ENCODE data around the gene E2F4. TPM values are rescaled to one million over a fixed set of nuclear protein-coding genes. Genes with fewer than 3 reads are reported as not detected.

Gene E2F4, protein sequence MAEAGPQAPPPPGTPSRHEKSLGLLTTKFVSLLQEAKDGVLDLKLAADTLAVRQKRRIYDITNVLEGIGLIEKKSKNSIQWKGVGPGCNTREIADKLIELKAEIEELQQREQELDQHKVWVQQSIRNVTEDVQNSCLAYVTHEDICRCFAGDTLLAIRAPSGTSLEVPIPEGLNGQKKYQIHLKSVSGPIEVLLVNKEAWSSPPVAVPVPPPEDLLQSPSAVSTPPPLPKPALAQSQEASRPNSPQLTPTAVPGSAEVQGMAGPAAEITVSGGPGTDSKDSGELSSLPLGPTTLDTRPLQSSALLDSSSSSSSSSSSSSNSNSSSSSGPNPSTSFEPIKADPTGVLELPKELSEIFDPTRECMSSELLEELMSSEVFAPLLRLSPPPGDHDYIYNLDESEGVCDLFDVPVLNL
- total RNA-seq (10 to 100 TPM; 36.4 to 42.5 (median 40.5) TPM), polyA plus RNA-seq (33.9 TPM)
- long read RNA-seq, donor 1, transcript E2F4-201 (10 exons, 2,096 nt), result major isoform, 136 of 165 reads
- long read RNA-seq, donor 1, partial matches to known transcripts, result 4 of 165 reads
- long read RNA-seq, donor 1, other reads (novel, unspliced or antisense), result 21 of 165 reads
- long read RNA-seq, donor 2, transcript E2F4-201 (10 exons, 2,096 nt), result major isoform, 47 of 66 reads
- long read RNA-seq, donor 2, partial matches to known transcripts, result 6 of 66 reads
- long read RNA-seq, donor 2, other reads (novel, unspliced or antisense), result 11 of 66 reads
- long read RNA-seq, donor 3, transcript E2F4-201 (10 exons, 2,096 nt), result major isoform, 19 of 35 reads
- long read RNA-seq, donor 3, partial matches to known transcripts, result 1 of 35 reads
- long read RNA-seq, donor 3, other reads (novel, unspliced or antisense), result 11 of 35 reads
- long read RNA-seq, donor 4, transcript E2F4-201 (10 exons, 2,096 nt), result major isoform, 41 of 64 reads
- long read RNA-seq, donor 4, partial matches to known transcripts, result 0 of 64 reads
- long read RNA-seq, donor 4, other reads (novel, unspliced or antisense), result 21 of 64 reads

DNA sequence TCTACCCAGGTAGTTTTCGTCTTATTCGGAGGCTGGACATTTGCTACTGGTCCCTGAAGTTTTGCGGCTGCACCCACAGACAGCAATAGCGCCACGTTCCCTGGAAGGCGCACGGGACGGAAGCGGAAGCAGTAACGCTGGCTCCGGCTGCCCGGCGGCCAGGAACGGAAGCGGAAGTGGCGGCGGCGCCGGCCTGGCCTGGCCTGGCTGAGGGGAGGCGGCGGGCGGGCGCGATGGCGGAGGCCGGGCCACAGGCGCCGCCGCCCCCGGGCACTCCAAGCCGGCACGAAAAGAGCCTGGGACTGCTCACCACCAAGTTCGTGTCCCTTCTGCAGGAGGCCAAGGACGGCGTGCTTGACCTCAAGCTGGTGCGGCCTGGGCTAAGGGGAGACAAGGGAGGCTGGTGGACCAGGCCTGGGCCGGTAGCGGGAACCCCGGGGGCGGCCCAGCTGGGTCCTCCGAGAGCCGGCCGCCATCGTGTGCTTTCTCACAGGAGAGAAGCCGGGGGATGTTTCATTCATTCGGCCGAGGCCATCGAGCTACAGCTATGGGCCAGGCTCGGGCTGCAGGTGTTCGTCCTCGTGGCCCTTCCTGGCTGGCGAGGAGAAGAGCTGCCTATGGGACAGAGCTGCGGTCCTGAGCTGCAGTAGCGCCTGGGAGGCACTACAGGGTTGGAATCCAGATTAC, at the start of gene E2F4:
E2F4 (plus strand) TSS at position 161 of the 687 bp plus-strand sequence; CDS start at position 234, 73 bp downstream.
- DNase-seq (peak; percentile 92 to 97 (median 96)), ATAC-seq (peak; percentile 91 to 92)
- Histone ChIP-seq H3K9me3 (ENCODE audit: control insufficient read depth, low read length) (no peaks in the 10 kb centered on the region), H3K27me3 (ENCODE audit: control insufficient read depth, insufficient read depth) (no peaks in the 10 kb centered on the region), H3K4me1 (ENCODE audit: control insufficient read depth, insufficient read depth, low read length) (peaks cover 5% of the 10 kb centered on the region), H3K4me3 (ENCODE audit: low read length) (peak within 1 kb of the TSS; percentile 94), H3K27ac (ENCODE audit: low read length) (peak within 1 kb of the TSS; percentile 83)
- whole genome bisulfite sequencing, result under 1% methylated on average over 54 of the region's 54 CpGs
- intact Hi-C loops (cut with DNase I), result loop anchor here in 1 of 4 donors (5.0 kb wide), 1 partner anchor 35 kb away; the partner anchor contains the start of gene TMEM208

DNA sequence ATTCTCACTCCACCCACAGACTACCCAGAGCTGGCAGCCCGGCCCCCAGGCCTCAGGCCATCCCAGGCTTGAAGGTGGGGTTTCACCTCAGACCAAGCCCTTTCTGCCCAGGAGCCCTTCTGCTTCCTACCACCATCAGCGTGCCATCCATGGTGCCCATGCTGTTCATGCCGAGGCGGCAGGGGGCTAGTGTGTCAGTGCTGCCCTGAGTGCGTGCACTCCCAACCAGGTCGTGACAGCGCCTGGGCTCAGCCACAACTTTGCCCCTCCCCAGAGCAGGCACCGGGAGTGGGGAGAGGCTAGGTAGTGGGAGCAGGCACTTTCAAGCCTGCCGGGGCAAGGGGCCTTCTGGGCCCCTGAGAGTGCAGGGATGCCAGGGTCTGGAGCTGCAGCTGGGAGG, 49.6 kb upstream of the E2F4 start:
- 91% methylated on average over 9 of the region's 9 CpGs for WGBS
- Histone ChIP-seq H3K9me3 (ENCODE audit: control insufficient read depth, low read length) (no peaks in the 10 kb centered on the region), H3K4me1 (ENCODE audit: control insufficient read depth, insufficient read depth, low read length) (no peaks in the 10 kb centered on the region), H3K4me3 (ENCODE audit: low read length) (no peak overlapping the region), H3K27ac (ENCODE audit: low read length) (no peak overlapping the region), H3K27me3 (ENCODE audit: control insufficient read depth, insufficient read depth) (no peaks in the 10 kb centered on the region)
- ATAC-seq (no peak), DNase-seq (no peak)
- intact Hi-C loops (cut with DNase I), result no loop called here

DNA sequence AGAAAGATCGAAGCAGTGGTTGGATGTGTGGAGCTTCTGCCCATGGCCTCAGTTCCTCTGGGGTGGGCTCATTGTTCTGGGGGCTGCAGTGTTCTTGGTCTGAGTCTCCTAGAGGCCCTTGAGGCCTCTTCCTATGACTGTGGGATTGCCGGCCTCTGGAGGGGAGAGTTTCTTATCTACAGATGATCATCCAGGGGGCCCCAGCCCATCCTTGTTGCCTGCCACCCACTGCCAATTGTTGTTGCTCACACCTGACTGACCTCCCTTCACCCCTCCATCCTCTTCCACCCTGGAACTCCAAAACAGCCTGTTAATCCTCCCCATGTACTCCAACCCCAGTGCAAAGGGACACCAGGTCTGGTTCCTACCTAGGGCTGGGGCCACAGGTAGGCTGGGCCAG, 47.0 kb upstream of the E2F4 start:
- Histone ChIP-seq H3K4me3 (ENCODE audit: low read length) (no peak overlapping the region), H3K4me1 (ENCODE audit: control insufficient read depth, insufficient read depth, low read length) (no peaks in the 10 kb centered on the region), H3K27ac (ENCODE audit: low read length) (no peak overlapping the region), H3K9me3 (ENCODE audit: control insufficient read depth, low read length) (no peaks in the 10 kb centered on the region), H3K27me3 (ENCODE audit: control insufficient read depth, insufficient read depth) (no peaks in the 10 kb centered on the region)
- WGBS, result 87% methylated on average over 2 of the region's 2 CpGs
- no peak for ATAC-seq
- no peak for DNase-seq
- intact Hi-C loops (cut with DNase I), result loop anchor here in 1 of 4 donors (5.0 kb wide), 1 partner anchor 33 kb away; no protein-coding TSS in a partner anchor

DNA sequence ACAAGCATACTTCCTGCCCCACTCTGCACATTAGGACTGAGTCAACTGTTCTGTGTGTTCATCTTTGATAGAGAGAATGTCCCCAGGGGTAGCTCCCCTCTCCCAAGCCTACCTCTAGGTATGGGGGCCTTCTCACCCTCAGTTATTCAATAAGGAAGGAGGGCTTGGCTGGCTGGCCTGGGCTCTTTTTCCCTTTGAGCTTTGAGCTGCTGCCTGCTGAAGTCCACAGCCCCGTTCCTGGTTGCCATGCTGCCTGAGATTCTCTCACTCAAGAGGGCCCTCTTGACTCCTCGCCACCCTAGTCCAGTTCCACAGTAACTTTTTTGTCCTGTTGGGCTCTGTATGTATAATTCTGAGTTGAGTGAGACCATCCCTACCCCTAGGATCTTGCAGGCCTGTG, 46.2 kb upstream of the E2F4 start:
- H3K4me3 ChIP-seq (ENCODE audit: low read length), result no peak overlapping the region
- no peaks in the 10 kb centered on the region for H3K27me3 ChIP-seq (ENCODE audit: control insufficient read depth, insufficient read depth)
- intact Hi-C loops (cut with DNase I), result loop anchor here in 1 of 4 donors (5.0 kb wide), 1 partner anchor 33 kb away; no protein-coding TSS in a partner anchor
- 80% methylated on average over 2 of the region's 2 CpGs for WGBS
- H3K27ac ChIP-seq (ENCODE audit: low read length), result no peak overlapping the region
- no peak for DNase-seq
- ATAC-seq, result no peak
- no peaks in the 10 kb centered on the region for H3K9me3 ChIP-seq (ENCODE audit: control insufficient read depth, low read length)
- no peaks in the 10 kb centered on the region for H3K4me1 ChIP-seq (ENCODE audit: control insufficient read depth, insufficient read depth, low read length)

DNA sequence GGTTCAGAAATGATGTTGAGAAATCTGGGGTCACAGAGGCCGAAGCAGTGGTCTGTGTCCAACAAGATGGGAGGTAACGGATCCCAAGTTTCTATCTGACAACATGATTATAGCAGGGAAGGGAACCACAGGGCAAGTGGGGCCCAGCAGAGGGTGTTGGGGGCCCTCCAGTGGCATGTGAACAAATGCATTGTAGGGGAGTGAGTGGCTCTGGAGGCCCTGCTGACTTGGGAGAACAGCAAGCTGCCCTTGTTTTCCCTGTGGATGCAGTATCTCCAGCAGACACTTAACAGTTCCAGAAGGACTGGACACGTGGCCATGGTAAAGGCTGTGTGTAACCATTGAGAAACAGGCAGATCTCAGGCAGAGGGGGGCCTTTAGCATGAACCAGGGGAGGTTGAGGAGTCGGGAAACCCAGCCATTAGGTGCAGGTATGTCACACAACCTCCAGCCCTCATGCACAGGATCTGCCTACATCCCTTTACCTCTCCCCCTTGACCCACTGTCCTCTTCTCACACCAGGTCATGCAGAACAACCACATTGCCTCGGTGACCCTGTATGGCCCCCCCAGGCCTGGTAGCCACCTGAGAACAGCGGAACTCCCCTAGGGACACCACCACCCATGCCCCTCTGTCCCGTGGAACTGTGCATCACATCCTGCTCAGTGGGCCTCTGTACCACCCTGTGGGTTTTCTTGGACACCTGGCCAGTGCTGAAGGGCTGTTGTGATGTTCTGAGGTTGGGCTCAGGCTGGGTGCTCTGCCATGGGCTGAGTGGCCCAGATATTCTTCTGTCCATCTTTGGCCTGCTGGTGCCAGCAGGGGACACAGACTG, 45.2 kb upstream of the E2F4 start:
- 78% methylated on average over 7 of the region's 7 CpGs for WGBS

DNA sequence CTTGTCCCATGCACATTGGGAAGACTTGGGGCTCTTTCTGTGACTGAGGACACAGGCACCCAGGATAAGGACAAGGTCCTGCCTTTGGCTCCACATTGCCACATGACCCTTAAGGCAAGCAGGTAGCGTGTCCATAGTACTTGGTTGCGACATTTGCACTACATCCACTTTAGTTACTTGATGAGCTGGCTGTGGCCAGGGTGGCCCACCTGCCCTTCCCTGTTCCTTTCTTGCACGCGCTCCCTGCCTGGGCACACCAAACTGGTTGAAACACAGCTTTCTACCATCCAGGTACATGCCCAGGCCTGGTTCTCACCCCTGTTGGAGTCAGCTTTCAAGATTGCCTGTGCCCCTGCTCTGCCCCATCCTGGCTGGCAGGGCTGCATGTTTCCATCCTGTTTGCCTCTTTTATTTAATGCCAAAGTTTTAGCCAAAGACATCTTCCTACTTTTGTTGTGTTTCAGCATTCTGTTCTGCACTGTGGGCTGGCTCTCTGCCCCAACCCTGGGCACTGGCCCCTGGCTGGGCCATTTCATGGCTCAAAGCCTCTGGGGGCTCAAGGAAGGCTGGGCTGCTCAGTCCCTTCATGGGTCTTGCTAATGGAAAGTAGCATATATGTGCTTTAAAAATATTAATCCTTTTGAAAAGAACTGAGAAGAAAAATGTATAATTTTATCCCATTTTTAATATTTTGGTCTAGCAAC, 44.4 kb upstream of the E2F4 start:
- no peak for ATAC-seq
- intact Hi-C loops (cut with DNase I), result loop anchor here in 1 of 4 donors (5.0 kb wide), 1 partner anchor 35 kb away; no protein-coding TSS in a partner anchor

More for the DNA sequence above, 45.2 kb upstream of the E2F4 start:
- ATAC-seq (no peak), DNase-seq (no peak)
- H3K9me3 ChIP-seq (ENCODE audit: control insufficient read depth, low read length), result no peaks in the 10 kb centered on the region
- intact Hi-C loops (cut with DNase I), result loop anchor here in 1 of 4 donors (5.0 kb wide), 1 partner anchor 34 kb away; no protein-coding TSS in a partner anchor
- no peaks in the 10 kb centered on the region for H3K27me3 ChIP-seq (ENCODE audit: control insufficient read depth, insufficient read depth)
- no peak overlapping the region for H3K27ac ChIP-seq (ENCODE audit: low read length)
- no peak overlapping the region for H3K4me3 ChIP-seq (ENCODE audit: low read length)
- H3K4me1 ChIP-seq (ENCODE audit: control insufficient read depth, insufficient read depth, low read length), result no peaks in the 10 kb centered on the region

DNA sequence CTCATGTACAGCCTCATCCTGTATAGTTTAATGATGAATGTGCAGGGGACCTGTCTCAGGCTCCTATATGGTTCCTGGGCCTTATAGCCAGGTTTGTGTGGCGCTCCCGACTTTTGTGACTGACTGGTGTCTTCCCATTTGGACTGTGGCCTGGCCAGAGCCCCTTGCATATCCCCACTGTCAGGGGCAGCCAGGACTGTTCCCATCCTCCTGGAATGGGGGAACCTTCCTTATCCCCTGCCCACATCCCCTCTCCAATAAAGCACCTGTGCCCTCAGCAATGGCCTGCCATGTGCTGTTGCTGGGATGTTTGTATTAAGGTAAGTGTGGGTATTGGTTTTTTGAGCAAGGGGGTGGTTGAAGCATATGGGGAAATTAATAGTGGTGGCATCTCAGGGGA, 43.7 kb upstream of the E2F4 start:
- ATAC-seq (no peak), DNase-seq (no peak)
- H3K4me1 ChIP-seq (ENCODE audit: control insufficient read depth, insufficient read depth, low read length), result no peaks in the 10 kb centered on the region
- 89% methylated on average over 2 of the region's 2 CpGs for WGBS
- H3K27ac ChIP-seq (ENCODE audit: low read length), result no peak overlapping the region
- H3K9me3 ChIP-seq (ENCODE audit: control insufficient read depth, low read length), result no peaks in the 10 kb centered on the region
- no peaks in the 10 kb centered on the region for H3K27me3 ChIP-seq (ENCODE audit: control insufficient read depth, insufficient read depth)
- intact Hi-C loops (cut with DNase I), result loop anchor here in 1 of 4 donors (5.0 kb wide), 1 partner anchor 36 kb away; no protein-coding TSS in a partner anchor
- H3K4me3 ChIP-seq (ENCODE audit: low read length), result no peak overlapping the region

More for the DNA sequence above, 44.4 kb upstream of the E2F4 start:
- Histone ChIP-seq H3K9me3 (ENCODE audit: control insufficient read depth, low read length) (no peaks in the 10 kb centered on the region), H3K27me3 (ENCODE audit: control insufficient read depth, insufficient read depth) (no peaks in the 10 kb centered on the region), H3K4me3 (ENCODE audit: low read length) (no peak overlapping the region), H3K27ac (ENCODE audit: low read length) (no peak overlapping the region), H3K4me1 (ENCODE audit: control insufficient read depth, insufficient read depth, low read length) (no peaks in the 10 kb centered on the region)
- 95% methylated on average over 4 of the region's 4 CpGs for WGBS
- no peak for DNase-seq

DNA sequence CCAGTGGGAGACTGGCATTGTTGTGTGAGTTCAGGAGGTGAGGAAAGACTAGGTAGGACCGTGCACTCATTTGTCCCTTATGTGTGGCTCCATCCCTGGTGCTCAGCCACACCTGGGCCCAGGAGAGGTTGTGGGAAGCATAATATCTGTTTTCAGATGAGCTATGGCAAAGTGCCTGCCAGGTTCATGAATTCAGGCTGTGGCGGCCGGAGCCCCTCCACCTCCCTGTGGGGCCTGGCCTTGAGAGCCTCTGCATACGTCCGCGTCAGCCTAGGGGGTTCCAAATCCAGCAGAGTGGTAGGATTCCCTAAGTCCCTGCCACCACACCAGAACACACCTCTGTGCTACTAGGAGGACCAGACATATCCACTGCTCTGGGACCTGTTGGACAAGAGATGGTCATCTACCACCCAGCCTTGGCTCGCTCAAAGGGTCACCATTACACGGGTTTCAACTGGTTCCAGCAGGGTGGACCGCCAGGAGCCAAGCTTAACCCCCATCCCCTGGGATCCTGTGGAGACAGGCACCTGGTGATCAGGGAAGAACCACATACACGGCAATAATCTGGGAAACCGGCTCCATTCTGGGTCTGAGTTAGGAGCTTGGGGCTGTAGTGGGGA, 43.2 kb upstream of the E2F4 start:
- no peaks in the 10 kb centered on the region for H3K27me3 ChIP-seq (ENCODE audit: control insufficient read depth, insufficient read depth)
- H3K4me3 ChIP-seq (ENCODE audit: low read length), result no peak overlapping the region
- no peak for ATAC-seq
- no peak overlapping the region for H3K27ac ChIP-seq (ENCODE audit: low read length)
- peak in 1 of 3 donors; percentile 45 for DNase-seq
- H3K4me1 ChIP-seq (ENCODE audit: control insufficient read depth, insufficient read depth, low read length), result no peaks in the 10 kb centered on the region
- intact Hi-C loops (cut with DNase I), result loop anchor here in 1 of 4 donors (5.0 kb wide), 1 partner anchor 36 kb away; no protein-coding TSS in a partner anchor
- 84% methylated on average over 11 of the region's 11 CpGs for WGBS
- no peaks in the 10 kb centered on the region for H3K9me3 ChIP-seq (ENCODE audit: control insufficient read depth, low read length)
